SK-N-SH treated with all-trans-retinoic acid at 6 μM for 48 hours (cell line): ENCODE results near the gene AAMP.

Source experiments
- ATAC-seq: fragments of 200-7000 bp; cut with Tn5 transposase; 3 replicates; pipeline ENCODE4 v1.9.1; 2020; ENCODE audit warnings: mild to moderate bottlenecking, moderate library complexity
- ARNTL ChIP-seq: fragments of 450-650 bp; formaldehyde crosslinking; IDR thresholded peaks from 2 replicates; pipeline ENCODE4 v1.5.0; 2020; ENCODE audit warnings: low read depth, mild to moderate bottlenecking, moderate library complexity, borderline replicate concordance
- BACH2 ChIP-seq: fragments of 250-450 bp; sonication (Bioruptor Pico); IDR thresholded peaks from 2 replicates; pipeline ENCODE4 v1.9.0; 2021; ENCODE audit warnings: mild to moderate bottlenecking, borderline replicate concordance
- CSDC2 ChIP-seq: fragments of 250-450 bp; sonication (Bioruptor Pico); IDR thresholded peaks from 2 replicates; pipeline ENCODE4 v1.5.0; 2020; ENCODE audit warnings: mild to moderate bottlenecking, moderate library complexity
- GLIS3 ChIP-seq: fragments of 250-450 bp; sonication (Bioruptor Pico); IDR thresholded peaks from 2 replicates; pipeline ENCODE4 v1.5.0; 2020; ENCODE audit warnings: mild to moderate bottlenecking, moderate library complexity
- ISL1 ChIP-seq: fragments of 250-450 bp; sonication (Bioruptor Pico); IDR thresholded peaks from 2 replicates; pipeline ENCODE4 v2.1.2; 2022; ENCODE audit warnings: mild to moderate bottlenecking, moderate library complexity
- OSR1 ChIP-seq: fragments of 250-450 bp; sonication (Bioruptor Pico); IDR thresholded peaks from 2 replicates; pipeline ENCODE4 v1.8.0; 2022; ENCODE audit warnings: moderate library complexity, mild to moderate bottlenecking, inconsistent platforms
- PPARA ChIP-seq: fragments of 250-450 bp; sonication (Bioruptor Pico); IDR thresholded peaks from 2 replicates; pipeline ENCODE4 v1.5.0; 2020; ENCODE audit warnings: mild to moderate bottlenecking, borderline replicate concordance
- RARB ChIP-seq: fragments of 250-450 bp; sonication (Bioruptor Pico); IDR thresholded peaks from 2 replicates; pipeline ENCODE4 v1.8.0; 2021; ENCODE audit warnings: mild to moderate bottlenecking, moderate library complexity
- SNAI2 ChIP-seq: fragments of 250-450 bp; sonication (Bioruptor Pico); IDR thresholded peaks from 2 replicates; pipeline ENCODE4 v1.5.0; 2020; ENCODE audit warnings: mild to moderate bottlenecking, moderate library complexity
- TOX ChIP-seq: fragments of 250-450 bp; sonication (Bioruptor Pico); IDR thresholded peaks from 2 replicates; pipeline ENCODE4 v1.8.0; 2021; ENCODE audit warnings: mild to moderate bottlenecking, moderate library complexity, borderline replicate concordance
- ZC3H10 ChIP-seq: fragments of 250-450 bp; sonication (Bioruptor Pico); IDR thresholded peaks from 2 replicates; pipeline ENCODE4 v1.5.1; 2021; ENCODE audit warnings: mild to moderate bottlenecking, moderate library complexity
- ZFP3 ChIP-seq: fragments of 250-450 bp; sonication (Bioruptor Pico); IDR thresholded peaks from 2 replicates; pipeline ENCODE4 v1.5.0; 2020; ENCODE audit warnings: mild to moderate bottlenecking, moderate library complexity
- ZFP30 ChIP-seq: fragments of 450-650 bp; formaldehyde crosslinking; IDR thresholded peaks from 2 replicates; pipeline ENCODE4 v1.5.0; 2022; ENCODE audit warnings: mild to moderate bottlenecking, moderate library complexity
- ZNF565 ChIP-seq: fragments of 450-650 bp; formaldehyde crosslinking; conservative IDR thresholded peaks from 2 replicates; pipeline ENCODE4 v1.5.0; 2020; ENCODE audit warnings: low read depth, mild to moderate bottlenecking, moderate library complexity
- ZNF70 ChIP-seq: fragments of 450-650 bp; formaldehyde crosslinking; IDR thresholded peaks from 2 replicates; pipeline ENCODE4 v1.5.0; 2020; ENCODE audit warnings: mild to moderate bottlenecking, moderate library complexity
- ZNF8 ChIP-seq: fragments of 450-650 bp; formaldehyde crosslinking; IDR thresholded peaks from 2 replicates; pipeline ENCODE4 v1.5.0; 2020; ENCODE audit warnings: mild to moderate bottlenecking, moderate library complexity
- TF ChIP-seq, protein P1 (sequence below): fragments of 250-450 bp; sonication (Bioruptor Pico); IDR thresholded peaks from 2 replicates; pipeline ENCODE4 v1.8.0; 2021; ENCODE audit warnings: low read depth, mild to moderate bottlenecking, moderate library complexity, borderline replicate concordance
- TF ChIP-seq, protein P2 (sequence below): fragments of 250-450 bp; sonication (Bioruptor Pico); IDR thresholded peaks from 2 replicates; pipeline ENCODE4 v1.5.1; 2021; ENCODE audit warnings: mild to moderate bottlenecking, moderate library complexity
- TF ChIP-seq, protein P3 (sequence below): fragments of 250-450 bp; sonication (Bioruptor Pico); IDR thresholded peaks from 2 replicates; pipeline ENCODE4 v1.5.0; 2020; ENCODE audit warnings: mild to moderate bottlenecking, moderate library complexity
- TF ChIP-seq, protein P4 (sequence below): fragments of 250-450 bp; sonication (Bioruptor Pico); IDR thresholded peaks from 2 replicates; pipeline ENCODE4 v1.8.0; 2020; ENCODE audit warnings: mild to moderate bottlenecking, moderate library complexity, borderline replicate concordance
- TF ChIP-seq, protein P5 (sequence below): fragments of 250-450 bp; sonication (Bioruptor Pico); IDR thresholded peaks from 2 replicates; pipeline ENCODE4 v1.5.1; 2020; ENCODE audit warnings: low read depth, mild to moderate bottlenecking, moderate library complexity

AAMP gene

DNA sequence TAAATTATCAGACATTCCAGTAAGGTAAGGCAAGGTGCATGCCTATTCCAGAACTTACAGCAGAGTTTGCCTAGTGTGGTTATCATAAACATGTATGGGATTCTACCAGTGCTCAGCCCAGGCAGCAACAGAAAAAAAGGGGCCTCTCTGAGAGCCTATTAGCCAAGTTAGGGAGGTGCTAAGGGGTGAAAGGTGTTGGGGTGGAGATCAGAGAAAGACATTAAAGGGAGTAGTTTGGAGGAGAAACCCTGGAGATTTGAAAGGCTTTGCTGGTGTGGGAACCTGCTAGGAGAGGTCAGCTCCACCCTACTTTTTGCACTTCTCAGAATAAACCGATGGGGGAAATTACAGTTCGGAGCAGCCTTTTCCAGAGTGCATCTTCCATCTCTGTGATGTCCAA lies 50.0 kb downstream of the AAMP start:
- TF ChIP-seq ZNF565 (no peak), ZNF8 (CRISPR knock-in tag) (no peak), ARNTL (no peak)
- TF ChIP-seq, protein P1, sequence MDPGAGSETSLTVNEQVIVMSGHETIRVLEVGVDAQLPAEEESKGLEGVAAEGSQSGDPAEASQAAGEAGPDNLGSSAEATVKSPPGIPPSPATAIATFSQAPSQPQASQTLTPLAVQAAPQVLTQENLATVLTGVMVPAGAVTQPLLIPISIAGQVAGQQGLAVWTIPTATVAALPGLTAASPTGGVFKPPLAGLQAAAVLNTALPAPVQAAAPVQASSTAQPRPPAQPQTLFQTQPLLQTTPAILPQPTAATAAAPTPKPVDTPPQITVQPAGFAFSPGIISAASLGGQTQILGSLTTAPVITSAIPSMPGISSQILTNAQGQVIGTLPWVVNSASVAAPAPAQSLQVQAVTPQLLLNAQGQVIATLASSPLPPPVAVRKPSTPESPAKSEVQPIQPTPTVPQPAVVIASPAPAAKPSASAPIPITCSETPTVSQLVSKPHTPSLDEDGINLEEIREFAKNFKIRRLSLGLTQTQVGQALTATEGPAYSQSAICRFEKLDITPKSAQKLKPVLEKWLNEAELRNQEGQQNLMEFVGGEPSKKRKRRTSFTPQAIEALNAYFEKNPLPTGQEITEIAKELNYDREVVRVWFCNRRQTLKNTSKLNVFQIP = no peak
- ATAC-seq = no peak

DNA sequence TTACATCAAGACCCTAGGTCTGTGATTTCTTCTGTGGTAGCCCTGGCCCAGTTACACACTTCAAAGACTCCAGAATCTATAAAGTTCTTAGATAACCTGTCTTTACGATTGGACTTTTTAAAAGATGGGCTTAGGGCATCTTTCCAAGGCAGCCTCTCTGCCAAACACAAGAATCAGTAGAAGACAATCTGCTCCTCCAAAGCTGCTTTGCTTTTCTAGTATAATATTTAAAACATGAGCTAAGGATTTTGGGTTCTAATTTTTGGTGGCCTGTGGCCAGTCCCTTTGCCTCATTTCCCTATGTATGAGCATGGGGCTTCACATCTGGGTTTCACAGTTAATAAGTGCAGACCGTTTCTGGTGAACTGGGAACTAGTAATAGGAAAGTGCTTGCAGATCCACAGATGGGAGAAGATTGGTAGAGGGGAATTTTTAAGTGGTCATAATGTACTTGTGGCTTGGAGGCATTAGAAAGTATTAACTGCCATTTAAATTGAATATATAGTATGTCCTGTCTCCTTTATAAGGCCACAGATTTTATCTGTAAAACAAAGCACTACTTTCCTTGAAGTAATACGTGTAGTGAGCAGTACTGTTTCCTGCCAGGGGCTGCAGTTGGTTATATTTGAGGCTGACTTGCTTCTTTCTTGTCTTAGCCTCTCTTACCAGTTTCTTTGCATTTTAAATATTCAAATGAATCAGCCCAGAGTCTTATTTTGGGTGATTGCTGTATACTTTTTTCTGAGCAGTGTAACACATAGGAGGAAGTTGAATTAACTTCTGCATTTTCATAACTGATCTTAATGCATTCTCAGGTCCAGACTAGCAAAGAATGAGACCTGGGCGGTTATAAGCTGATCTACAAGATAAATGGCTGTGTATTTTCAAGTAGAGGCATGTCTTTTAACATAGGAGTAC lies 51.4 kb downstream of the AAMP start:
- TF ChIP-seq, protein P1 = no peak
- TF ChIP-seq ISL1 (CRISPR knock-in tag) (no peak), SNAI2 (CRISPR knock-in tag) (no peak), CSDC2 (no peak), PPARA (CRISPR knock-in tag) (no peak), ZNF70 (CRISPR knock-in tag) (no peak), OSR1 (CRISPR knock-in tag) (no peak), GLIS3 (no peak), BACH2 (no peak), ZFP3 (CRISPR knock-in tag) (no peak), ARNTL (no peak), TOX (CRISPR knock-in tag) (no peak)
- TF ChIP-seq, protein P2, sequence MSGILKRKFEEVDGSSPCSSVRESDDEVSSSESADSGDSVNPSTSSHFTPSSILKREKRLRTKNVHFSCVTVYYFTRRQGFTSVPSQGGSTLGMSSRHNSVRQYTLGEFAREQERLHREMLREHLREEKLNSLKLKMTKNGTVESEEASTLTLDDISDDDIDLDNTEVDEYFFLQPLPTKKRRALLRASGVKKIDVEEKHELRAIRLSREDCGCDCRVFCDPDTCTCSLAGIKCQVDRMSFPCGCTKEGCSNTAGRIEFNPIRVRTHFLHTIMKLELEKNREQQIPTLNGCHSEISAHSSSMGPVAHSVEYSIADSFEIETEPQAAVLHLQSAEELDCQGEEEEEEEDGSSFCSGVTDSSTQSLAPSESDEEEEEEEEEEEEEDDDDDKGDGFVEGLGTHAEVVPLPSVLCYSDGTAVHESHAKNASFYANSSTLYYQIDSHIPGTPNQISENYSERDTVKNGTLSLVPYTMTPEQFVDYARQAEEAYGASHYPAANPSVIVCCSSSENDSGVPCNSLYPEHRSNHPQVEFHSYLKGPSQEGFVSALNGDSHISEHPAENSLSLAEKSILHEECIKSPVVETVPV = no peak
- TF ChIP-seq, protein P3, sequence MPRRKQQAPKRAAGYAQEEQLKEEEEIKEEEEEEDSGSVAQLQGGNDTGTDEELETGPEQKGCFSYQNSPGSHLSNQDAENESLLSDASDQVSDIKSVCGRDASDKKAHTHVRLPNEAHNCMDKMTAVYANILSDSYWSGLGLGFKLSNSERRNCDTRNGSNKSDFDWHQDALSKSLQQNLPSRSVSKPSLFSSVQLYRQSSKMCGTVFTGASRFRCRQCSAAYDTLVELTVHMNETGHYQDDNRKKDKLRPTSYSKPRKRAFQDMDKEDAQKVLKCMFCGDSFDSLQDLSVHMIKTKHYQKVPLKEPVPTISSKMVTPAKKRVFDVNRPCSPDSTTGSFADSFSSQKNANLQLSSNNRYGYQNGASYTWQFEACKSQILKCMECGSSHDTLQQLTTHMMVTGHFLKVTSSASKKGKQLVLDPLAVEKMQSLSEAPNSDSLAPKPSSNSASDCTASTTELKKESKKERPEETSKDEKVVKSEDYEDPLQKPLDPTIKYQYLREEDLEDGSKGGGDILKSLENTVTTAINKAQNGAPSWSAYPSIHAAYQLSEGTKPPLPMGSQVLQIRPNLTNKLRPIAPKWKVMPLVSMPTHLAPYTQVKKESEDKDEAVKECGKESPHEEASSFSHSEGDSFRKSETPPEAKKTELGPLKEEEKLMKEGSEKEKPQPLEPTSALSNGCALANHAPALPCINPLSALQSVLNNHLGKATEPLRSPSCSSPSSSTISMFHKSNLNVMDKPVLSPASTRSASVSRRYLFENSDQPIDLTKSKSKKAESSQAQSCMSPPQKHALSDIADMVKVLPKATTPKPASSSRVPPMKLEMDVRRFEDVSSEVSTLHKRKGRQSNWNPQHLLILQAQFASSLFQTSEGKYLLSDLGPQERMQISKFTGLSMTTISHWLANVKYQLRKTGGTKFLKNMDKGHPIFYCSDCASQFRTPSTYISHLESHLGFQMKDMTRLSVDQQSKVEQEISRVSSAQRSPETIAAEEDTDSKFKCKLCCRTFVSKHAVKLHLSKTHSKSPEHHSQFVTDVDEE (CRISPR knock-in tag) = no peak
- TF ChIP-seq, protein P4, sequence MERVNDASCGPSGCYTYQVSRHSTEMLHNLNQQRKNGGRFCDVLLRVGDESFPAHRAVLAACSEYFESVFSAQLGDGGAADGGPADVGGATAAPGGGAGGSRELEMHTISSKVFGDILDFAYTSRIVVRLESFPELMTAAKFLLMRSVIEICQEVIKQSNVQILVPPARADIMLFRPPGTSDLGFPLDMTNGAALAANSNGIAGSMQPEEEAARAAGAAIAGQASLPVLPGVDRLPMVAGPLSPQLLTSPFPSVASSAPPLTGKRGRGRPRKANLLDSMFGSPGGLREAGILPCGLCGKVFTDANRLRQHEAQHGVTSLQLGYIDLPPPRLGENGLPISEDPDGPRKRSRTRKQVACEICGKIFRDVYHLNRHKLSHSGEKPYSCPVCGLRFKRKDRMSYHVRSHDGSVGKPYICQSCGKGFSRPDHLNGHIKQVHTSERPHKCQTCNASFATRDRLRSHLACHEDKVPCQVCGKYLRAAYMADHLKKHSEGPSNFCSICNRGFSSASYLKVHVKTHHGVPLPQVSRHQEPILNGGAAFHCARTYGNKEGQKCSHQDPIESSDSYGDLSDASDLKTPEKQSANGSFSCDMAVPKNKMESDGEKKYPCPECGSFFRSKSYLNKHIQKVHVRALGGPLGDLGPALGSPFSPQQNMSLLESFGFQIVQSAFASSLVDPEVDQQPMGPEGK (CRISPR knock-in tag) = no peak
- ATAC-seq = peak; percentile 10; the same call in 1 of the 3 replicates

DNA sequence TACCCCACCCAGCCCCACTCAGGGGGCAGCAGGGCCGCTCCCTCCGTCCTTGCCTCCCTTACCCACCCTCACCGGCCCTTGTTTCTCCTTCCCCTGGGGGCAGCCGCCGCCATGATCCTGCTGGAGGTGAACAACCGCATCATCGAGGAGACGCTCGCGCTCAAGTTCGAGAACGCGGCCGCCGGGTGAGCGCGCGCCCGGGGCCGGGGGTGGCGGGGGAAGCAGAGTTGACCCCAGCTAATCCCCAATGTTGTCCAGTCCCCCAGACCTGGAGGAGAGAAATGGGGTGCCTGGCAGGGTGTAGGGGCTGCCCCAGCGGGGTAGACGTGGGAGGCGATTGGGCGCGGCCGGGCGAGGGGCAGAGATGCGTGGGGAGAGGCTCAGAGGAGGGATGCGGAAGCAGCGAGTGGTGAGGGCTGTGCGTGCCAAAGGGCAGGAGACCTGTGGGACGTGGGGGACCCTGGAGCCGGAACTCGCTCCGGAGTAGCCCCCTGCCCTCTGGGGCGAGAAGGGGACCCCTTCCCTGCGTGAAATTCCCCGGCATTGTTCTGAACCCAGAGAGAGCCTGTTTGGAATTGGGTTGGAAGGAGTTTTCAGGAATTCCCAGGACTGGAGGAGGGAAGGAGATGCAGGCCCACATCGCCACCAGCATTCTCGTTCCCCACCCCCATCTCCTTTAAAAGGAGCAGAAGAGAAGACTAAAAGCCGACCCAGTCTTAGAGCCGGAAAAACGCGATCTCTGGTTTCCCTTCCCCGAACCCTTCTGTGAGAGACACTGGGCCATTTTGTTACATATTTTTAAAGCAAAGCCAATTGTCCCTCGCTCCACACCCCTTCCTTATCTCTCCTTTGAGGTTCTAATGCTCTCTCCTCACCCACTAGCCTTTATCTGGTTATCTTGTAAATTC lies 52.3 kb downstream of the AAMP start:
- peak; percentile 74 for ATAC-seq

More for the DNA sequence above, 52.3 kb downstream of the AAMP start:
- no peak for TF ChIP-seq ISL1 (CRISPR knock-in tag)
- TF ChIP-seq, protein P1 = no peak
- no peak for TF ChIP-seq TOX (CRISPR knock-in tag)
- TF ChIP-seq GLIS3 = no peak
- TF ChIP-seq BACH2 = no peak
- TF ChIP-seq, protein P2 = no peak
- no peak for TF ChIP-seq RARB (CRISPR knock-in tag)
- TF ChIP-seq, protein P5, sequence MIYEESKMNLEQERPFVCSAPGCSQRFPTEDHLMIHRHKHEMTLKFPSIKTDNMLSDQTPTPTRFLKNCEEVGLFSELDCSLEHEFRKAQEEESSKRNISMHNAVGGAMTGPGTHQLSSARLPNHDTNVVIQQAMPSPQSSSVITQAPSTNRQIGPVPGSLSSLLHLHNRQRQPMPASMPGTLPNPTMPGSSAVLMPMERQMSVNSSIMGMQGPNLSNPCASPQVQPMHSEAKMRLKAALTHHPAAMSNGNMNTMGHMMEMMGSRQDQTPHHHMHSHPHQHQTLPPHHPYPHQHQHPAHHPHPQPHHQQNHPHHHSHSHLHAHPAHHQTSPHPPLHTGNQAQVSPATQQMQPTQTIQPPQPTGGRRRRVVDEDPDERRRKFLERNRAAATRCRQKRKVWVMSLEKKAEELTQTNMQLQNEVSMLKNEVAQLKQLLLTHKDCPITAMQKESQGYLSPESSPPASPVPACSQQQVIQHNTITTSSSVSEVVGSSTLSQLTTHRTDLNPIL (CRISPR knock-in tag) = no peak
- TF ChIP-seq ZFP30 (CRISPR knock-in tag) = no peak
- TF ChIP-seq ZC3H10 = no peak
- TF ChIP-seq, all 23 proteins: peak for 0
